ENCODE measurements around the gene ZNF532. TPM values are rescaled to one million over a fixed set of nuclear protein-coding genes. Genes with fewer than 3 reads are reported as not detected.

The ZNF532 gene
- total and polyA plus RNA-seq, 2 experiments from 2014 or later: 28.2 to 108 TPM

DNA sequence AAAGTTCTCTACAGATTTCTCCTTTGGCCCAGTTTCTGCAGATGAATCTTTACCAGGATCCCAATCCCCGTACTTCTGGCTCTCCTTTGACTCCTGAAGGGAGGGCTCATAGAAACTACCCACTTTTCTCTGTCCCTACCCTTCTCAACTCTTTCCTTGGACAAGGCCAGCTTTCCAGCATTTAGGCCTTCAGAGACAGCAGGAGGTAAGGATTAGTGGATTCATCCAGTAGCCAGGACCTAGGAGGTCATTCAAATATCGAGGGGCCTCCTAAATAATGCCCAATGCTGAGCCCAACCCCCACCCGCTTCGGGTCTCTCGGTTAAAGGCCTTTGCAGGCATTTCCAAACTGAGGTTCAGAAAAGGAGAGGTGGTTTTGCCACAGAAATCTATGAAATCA, 4.8 kb upstream of the ZNF532 start:
- no peaks in the 10 kb centered on the region for H3K27me3 ChIP-seq
- DNase-seq (ENCODE audit: low read depth in 1 of 2, low spot score in 1 of 2): no peak
- TF ChIP-seq, protein P1, sequence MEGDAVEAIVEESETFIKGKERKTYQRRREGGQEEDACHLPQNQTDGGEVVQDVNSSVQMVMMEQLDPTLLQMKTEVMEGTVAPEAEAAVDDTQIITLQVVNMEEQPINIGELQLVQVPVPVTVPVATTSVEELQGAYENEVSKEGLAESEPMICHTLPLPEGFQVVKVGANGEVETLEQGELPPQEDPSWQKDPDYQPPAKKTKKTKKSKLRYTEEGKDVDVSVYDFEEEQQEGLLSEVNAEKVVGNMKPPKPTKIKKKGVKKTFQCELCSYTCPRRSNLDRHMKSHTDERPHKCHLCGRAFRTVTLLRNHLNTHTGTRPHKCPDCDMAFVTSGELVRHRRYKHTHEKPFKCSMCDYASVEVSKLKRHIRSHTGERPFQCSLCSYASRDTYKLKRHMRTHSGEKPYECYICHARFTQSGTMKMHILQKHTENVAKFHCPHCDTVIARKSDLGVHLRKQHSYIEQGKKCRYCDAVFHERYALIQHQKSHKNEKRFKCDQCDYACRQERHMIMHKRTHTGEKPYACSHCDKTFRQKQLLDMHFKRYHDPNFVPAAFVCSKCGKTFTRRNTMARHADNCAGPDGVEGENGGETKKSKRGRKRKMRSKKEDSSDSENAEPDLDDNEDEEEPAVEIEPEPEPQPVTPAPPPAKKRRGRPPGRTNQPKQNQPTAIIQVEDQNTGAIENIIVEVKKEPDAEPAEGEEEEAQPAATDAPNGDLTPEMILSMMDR (IDR thresholded peaks at IDR 0.05; ENCODE audit: low read depth, low read length): no peak
- H3K36me3 ChIP-seq: no peaks in the 10 kb centered on the region
- H3K27ac ChIP-seq: no peak overlapping the region
- H3K4me1 ChIP-seq (ENCODE audit: low read depth): peaks cover 41% of the 10 kb centered on the region
- H3K9me3 ChIP-seq (ENCODE audit: low read depth): no peaks in the 10 kb centered on the region
- H3K4me3 ChIP-seq: no peak overlapping the region

- H3K4me1 ChIP-seq (ENCODE audit: low read depth): peaks cover 49% of the 10 kb centered on the region
- no peak overlapping the region for H3K4me3 ChIP-seq
- TF ChIP-seq, protein P1 (IDR thresholded peaks at IDR 0.05; ENCODE audit: low read depth, low read length): no peak
- H3K36me3 ChIP-seq: no peaks in the 10 kb centered on the region
- H3K27ac ChIP-seq: peak overlapping the region; percentile 100
- DNase-seq (ENCODE audit: low read depth in 1 of 2, low spot score in 1 of 2): peak in 1 of 2 donors; percentile 62
- H3K27me3 ChIP-seq: no peaks in the 10 kb centered on the region
- no peaks in the 10 kb centered on the region for H3K9me3 ChIP-seq (ENCODE audit: low read depth)
Measured at GRCh38 chr18:58860747-58861231, 3.9 kb upstream of the ZNF532 start.

DNA sequence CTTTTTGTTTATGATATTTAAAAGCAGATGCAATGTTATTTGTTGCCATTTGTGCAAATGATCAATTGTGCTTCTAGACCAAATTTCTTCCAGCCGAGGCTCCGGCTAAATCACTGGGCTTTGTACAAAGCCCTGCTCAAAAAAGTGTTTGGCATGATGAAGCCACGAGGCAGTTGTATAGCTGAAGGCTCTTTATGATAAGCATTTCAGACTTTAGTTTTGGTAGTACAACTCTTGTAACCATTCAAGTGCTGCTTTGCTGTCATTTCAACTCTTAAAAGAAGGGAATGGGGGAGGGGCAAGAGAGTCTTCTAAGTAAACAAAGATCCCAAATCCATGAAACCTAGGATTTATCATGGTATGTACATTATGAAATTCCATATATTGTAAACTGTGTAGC, 3.3 kb upstream of the ZNF532 start:
- no peaks in the 10 kb centered on the region for H3K27me3 ChIP-seq
- H3K27ac ChIP-seq: peak overlapping the region; percentile 100
- TF ChIP-seq, protein P1 (IDR thresholded peaks at IDR 0.05; ENCODE audit: low read depth, low read length): no peak
- H3K36me3 ChIP-seq: no peaks in the 10 kb centered on the region
- peaks cover 54% of the 10 kb centered on the region for H3K4me1 ChIP-seq (ENCODE audit: low read depth)
- no peak overlapping the region for H3K4me3 ChIP-seq
- H3K9me3 ChIP-seq (ENCODE audit: low read depth): no peaks in the 10 kb centered on the region
- peak in 1 of 2 donors; percentile 54 for DNase-seq (ENCODE audit: low read depth in 1 of 2, low spot score in 1 of 2)

GRCh38 chr18:58861861-58862301, 2.8 kb upstream of the ZNF532 start:
- TF ChIP-seq, protein P1 (IDR thresholded peaks at IDR 0.05; ENCODE audit: low read depth, low read length): no peak
- Histone ChIP-seq H3K36me3 (no peaks in the 10 kb centered on the region), H3K4me1 (ENCODE audit: low read depth) (peaks cover 60% of the 10 kb centered on the region), H3K4me3 (no peak overlapping the region), H3K9me3 (ENCODE audit: low read depth) (no peaks in the 10 kb centered on the region), H3K27me3 (no peaks in the 10 kb centered on the region), H3K27ac (peak overlapping the region; percentile 100)
- DNase-seq (ENCODE audit: low read depth in 1 of 2, low spot score in 1 of 2): no peak

GRCh38 chr18:58862356-58862755, 2.3 kb upstream of the ZNF532 start:
- TF ChIP-seq, protein P1 (IDR thresholded peaks at IDR 0.05; ENCODE audit: low read depth, low read length): no peak
- Histone ChIP-seq H3K27ac (peak overlapping the region; percentile 100), H3K27me3 (no peaks in the 10 kb centered on the region), H3K4me3 (peak overlapping the region; percentile 29), H3K4me1 (ENCODE audit: low read depth) (peaks cover 65% of the 10 kb centered on the region), H3K9me3 (ENCODE audit: low read depth) (no peaks in the 10 kb centered on the region), H3K36me3 (no peaks in the 10 kb centered on the region)
- peak in 1 of 2 donors; percentile 27 for DNase-seq (ENCODE audit: low read depth in 1 of 2, low spot score in 1 of 2)

Measured in cardiac muscle cell (in vitro differentiated cells and primary cell).